SK-N-SH (cell line): ENCODE data around the gene RNF121. TPM values are rescaled to one million over a fixed set of nuclear protein-coding genes. Genes with fewer than 3 reads are reported as not detected.

Experiments used
- CTCF ChIA-PET: fragments of 300-600, 350-600 bp; formaldehyde crosslinking; extraction: SDS; loops from one replicate; lab custom pipeline; 2021; lab: Yijun Ruan, JAX
- POLR2A ChIA-PET: fragments of 350-600 bp; sonication (Branson Sonifier 250); formaldehyde crosslinking; extraction: SDS; loops from one replicate; lab custom pipeline; 2020; ENCODE audit warnings: antibody characterized with exemption, inconsistent platforms; lab: Yijun Ruan, JAX
- DNase-seq: peaks from one replicate; pipeline ENCODE4 v3.0.0; 2012
- H2AFZ ChIP-seq: fragments of 200-600 bp; sonication (generic); 2 replicates; pipeline ENCODE4 v1.8.1; 2016; ENCODE audit warnings: antibody characterized with exemption, mild to moderate bottlenecking, low read depth
- H3F3A ChIP-seq: fragments of 200-600 bp; sonication (generic); replicated peaks from 2 replicates; pipeline ENCODE3; 2016; ENCODE audit warnings: antibody characterized with exemption, mild to moderate bottlenecking; ENCODE audit not compliant: insufficient read depth
- H3K27ac ChIP-seq, 2 experiments: fragments of 200-500 bp in 1 of 2; fragments of 200-600 bp in 1 of 2; sonication (Bioruptor generic) in 1 of 2; sonication (generic), shearing (Covaris generic) in 1 of 2; 2 replicates each; pipeline versions ENCODE4 v1.5.1 to v1.6.1; 2014 to 2016; ENCODE audit warnings: low read depth in 2 of 2, inconsistent platforms in 1 of 2, low read length in 1 of 2, mild to moderate bottlenecking in 1 of 2, mixed read lengths in 1 of 2
- H3K27me3 ChIP-seq: fragments of 200-600 bp; sonication (generic), shearing (Covaris generic); 2 replicates; pipeline ENCODE4 v1.6.1; 2016; ENCODE audit warnings: mixed run types; ENCODE audit not compliant: insufficient read depth
- H3K36me3 ChIP-seq, 2 experiments: fragments of 200-500 bp in 1 of 2; fragments of 200-600 bp in 1 of 2; sonication (Bioruptor generic) in 1 of 2; sonication (generic) in 1 of 2; replicated peaks in 1 of 2; 2 replicates each; pipeline versions ENCODE3 to v1.5.1; 2014 to 2016; ENCODE audit warnings: low read length in 1 of 2, mild to moderate bottlenecking in 1 of 2; ENCODE audit not compliant: insufficient read depth in 2 of 2, control insufficient read depth in 1 of 2
- H3K4me1 ChIP-seq, 2 experiments: fragments of 200-500 bp in 1 of 2; fragments of 200-600 bp in 1 of 2; sonication (Bioruptor generic) in 1 of 2; sonication (generic), shearing (Covaris generic) in 1 of 2; 2 replicates each; pipeline versions ENCODE4 v1.5.1 to v1.6.1; 2014 to 2016; ENCODE audit warnings: low read depth in 1 of 2, low read length in 1 of 2, mixed run types in 1 of 2; ENCODE audit not compliant: insufficient read depth in 2 of 2, control insufficient read depth in 1 of 2
- H3K4me2 ChIP-seq: fragments of 200-600 bp; sonication (generic), shearing (Covaris generic); 2 replicates; pipeline ENCODE4 v1.6.1; 2017; ENCODE audit warnings: mixed run types
- H3K4me3 ChIP-seq, 2 experiments: fragments of 200-500 bp in 1 of 2; fragments of 200-600 bp in 1 of 2; sonication (Bioruptor generic) in 1 of 2; sonication (generic), shearing (Covaris generic) in 1 of 2; 2 replicates each; pipeline versions ENCODE4 v1.5.1 to v1.8.1; 2014 to 2016; ENCODE audit warnings: low read depth in 2 of 2, inconsistent platforms in 1 of 2, low read length in 1 of 2, mild to moderate bottlenecking in 1 of 2, mixed read lengths in 1 of 2, moderate library complexity in 1 of 2
- H3K79me2 ChIP-seq: fragments of 200-600 bp; sonication (generic); 2 replicates; pipeline ENCODE4 v1.8.1; 2017; ENCODE audit warnings: mild to moderate bottlenecking; ENCODE audit not compliant: insufficient read depth
- H3K9ac ChIP-seq: fragments of 200-600 bp; sonication (generic); 2 replicates; pipeline ENCODE4 v1.6.1; 2017; ENCODE audit warnings: mixed run types
- H3K9me2 ChIP-seq: fragments of 200-600 bp; sonication (generic); 2 replicates; pipeline ENCODE4 v1.6.1; 2017; ENCODE audit warnings: mixed run types
- H3K9me3 ChIP-seq: fragments of 200-600 bp; sonication (generic); 2 replicates; pipeline ENCODE4 v1.6.1; 2017; ENCODE audit warnings: mixed run types, mild to moderate bottlenecking, moderate library complexity
- H4K20me1 ChIP-seq: fragments of 200-600 bp; sonication (generic); 2 replicates; pipeline ENCODE4 v1.6.1; 2017; ENCODE audit warnings: mild to moderate bottlenecking, mixed run types; ENCODE audit not compliant: insufficient read depth
- ELF1 ChIP-seq: IDR thresholded peaks from 2 replicates; pipeline ENCODE4 v1.4.0; 2012
- EP300 ChIP-seq, 2 experiments: IDR thresholded peaks; 2 replicates each; pipeline versions ENCODE4 v1.4.0 to v1.6.1; 2012; ENCODE audit warnings: borderline replicate concordance in 1 of 2, low read depth in 1 of 2, low read length in 1 of 2
- FOSL2 ChIP-seq: IDR thresholded peaks from 2 replicates; pipeline ENCODE4 v1.4.0; 2012; ENCODE audit warnings: low read depth, mild to moderate bottlenecking, moderate library complexity, borderline replicate concordance
- FOXM1 ChIP-seq: IDR thresholded peaks from 2 replicates; pipeline ENCODE4 v1.4.0; 2012; ENCODE audit warnings: low read depth, mild to moderate bottlenecking
- GABPA ChIP-seq: IDR thresholded peaks from 2 replicates; pipeline ENCODE4 v1.4.0; 2012; ENCODE audit warnings: low read depth, mild to moderate bottlenecking
- MEF2A ChIP-seq: IDR thresholded peaks from 2 replicates; pipeline ENCODE4 v1.4.0; 2012; ENCODE audit warnings: low read depth, borderline replicate concordance
- NFIC ChIP-seq: IDR thresholded peaks from 2 replicates; pipeline ENCODE4 v1.4.0; 2012; ENCODE audit warnings: borderline replicate concordance
- RCOR1 ChIP-seq: fragments of 150-350 bp; IDR thresholded peaks from 2 replicates; pipeline ENCODE4 v1.6.1; 2017; ENCODE audit warnings: antibody characterized with exemption, low read length
- SMC3 ChIP-seq: IDR thresholded peaks from 2 replicates; pipeline ENCODE4 v1.6.1; 2012; ENCODE audit warnings: low read depth, low read length, improper control_type of control experiment
- USF1 ChIP-seq: IDR thresholded peaks from 2 replicates; pipeline ENCODE4 v1.4.0; 2012; ENCODE audit warnings: low read depth, borderline replicate concordance
- YY1 ChIP-seq: IDR thresholded peaks from 2 replicates; pipeline ENCODE4 v1.4.0; 2012; ENCODE audit warnings: low read depth, mild to moderate bottlenecking
- WGBS: methylation state at CpG from one replicate; pipeline ENCODE4 v1.1.6; 2017; ENCODE audit warnings: low lambda C conversion rate; 5-methylcytosine and 5-hydroxymethylcytosine counted together
- polyA plus RNA-seq, 3 experiments: library from polyadenylated mRNA; depleted of rRNA; stranded (reverse); fragments of >200 nt; gene quantifications; 2 replicates each; pipeline ENCODE4 v1.2.3, GENCODE V29; 2012
- TF ChIP-seq, protein P1 (sequence below): fragments of 150-350 bp; IDR thresholded peaks from 2 replicates; pipeline ENCODE4 v1.6.1; 2017; ENCODE audit warnings: antibody characterized with exemption, low read length, low read depth, borderline replicate concordance
- TF ChIP-seq, protein P2 (sequence below): fragments of 150-350 bp; IDR thresholded peaks from 2 replicates; pipeline ENCODE4 v1.6.1; 2016; ENCODE audit warnings: mild to moderate bottlenecking, low read depth, low read length
- TF ChIP-seq, protein P3 (sequence below): IDR thresholded peaks from 2 replicates; pipeline ENCODE4; 2012
- TF ChIP-seq, protein P4 (sequence below): IDR thresholded peaks from 2 replicates; pipeline ENCODE4 v1.4.0; 2012; ENCODE audit warnings: low read depth

RNF121 gene
- polyA plus RNA-seq, 1 of the 3 experiments (the other 2 are of a cell fraction) = 49.5 TPM

- Histone ChIP-seq H2AFZ (no peak overlapping the region), H3K4me3 (no peak overlapping the region), H3K79me2 (no peaks in the 10 kb centered on the region), H3K9me3 (no peaks in the 10 kb centered on the region), H3K27ac (no peak overlapping the region), H3F3A (peaks cover 13% of the 10 kb centered on the region), H4K20me1 (no peaks in the 10 kb centered on the region; the same call in 1 of the 2 replicates), H3K4me2 (no peak overlapping the region), H3K9me2 (no peaks in the 10 kb centered on the region), H3K36me3 (peaks cover 3 to 39% of the 10 kb centered on the region in 2 experiments), H3K4me1 (peaks cover 0 to 10% of the 10 kb centered on the region in 2 experiments; a peak in 1 of 4 replicates), H3K9ac (no peak overlapping the region), H3K27me3 (no peaks in the 10 kb centered on the region)
- 100% methylated on average over 2 of the region's 2 CpGs for WGBS
- ChIA-PET CTCF (interaction anchor here (2.0 to 4.2 kb wide), 2 partner anchors 20 to 93 kb away, joined by 7 to 26 read pairs; no protein-coding TSS in a partner anchor), POLR2A (no interaction called here)
- DNase-seq = no peak
- no peak for TF ChIP-seq RCOR1
- no peak for TF ChIP-seq ELF1
- no peak for TF ChIP-seq MEF2A
- no peak for TF ChIP-seq YY1
- TF ChIP-seq USF1 = no peak
- TF ChIP-seq FOSL2 = no peak
- no peak for TF ChIP-seq FOXM1
- no peak for TF ChIP-seq GABPA
- TF ChIP-seq SMC3 = no peak
- TF ChIP-seq NFIC = no peak
- TF ChIP-seq, protein P1, sequence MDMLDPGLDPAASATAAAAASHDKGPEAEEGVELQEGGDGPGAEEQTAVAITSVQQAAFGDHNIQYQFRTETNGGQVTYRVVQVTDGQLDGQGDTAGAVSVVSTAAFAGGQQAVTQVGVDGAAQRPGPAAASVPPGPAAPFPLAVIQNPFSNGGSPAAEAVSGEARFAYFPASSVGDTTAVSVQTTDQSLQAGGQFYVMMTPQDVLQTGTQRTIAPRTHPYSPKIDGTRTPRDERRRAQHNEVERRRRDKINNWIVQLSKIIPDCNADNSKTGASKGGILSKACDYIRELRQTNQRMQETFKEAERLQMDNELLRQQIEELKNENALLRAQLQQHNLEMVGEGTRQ = no peak
- TF ChIP-seq, protein P2, sequence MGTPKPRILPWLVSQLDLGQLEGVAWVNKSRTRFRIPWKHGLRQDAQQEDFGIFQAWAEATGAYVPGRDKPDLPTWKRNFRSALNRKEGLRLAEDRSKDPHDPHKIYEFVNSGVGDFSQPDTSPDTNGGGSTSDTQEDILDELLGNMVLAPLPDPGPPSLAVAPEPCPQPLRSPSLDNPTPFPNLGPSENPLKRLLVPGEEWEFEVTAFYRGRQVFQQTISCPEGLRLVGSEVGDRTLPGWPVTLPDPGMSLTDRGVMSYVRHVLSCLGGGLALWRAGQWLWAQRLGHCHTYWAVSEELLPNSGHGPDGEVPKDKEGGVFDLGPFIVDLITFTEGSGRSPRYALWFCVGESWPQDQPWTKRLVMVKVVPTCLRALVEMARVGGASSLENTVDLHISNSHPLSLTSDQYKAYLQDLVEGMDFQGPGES = no peak
- no peak for TF ChIP-seq EP300 (IDR thresholded peaks at IDR 0.05; ENCODE audit: borderline replicate concordance in 1 of 2, low read depth in 1 of 2, low read length in 1 of 2)
Measured at GRCh38 chr11:71998061-71998460, 69.2 kb downstream of the RNF121 start.

DNA sequence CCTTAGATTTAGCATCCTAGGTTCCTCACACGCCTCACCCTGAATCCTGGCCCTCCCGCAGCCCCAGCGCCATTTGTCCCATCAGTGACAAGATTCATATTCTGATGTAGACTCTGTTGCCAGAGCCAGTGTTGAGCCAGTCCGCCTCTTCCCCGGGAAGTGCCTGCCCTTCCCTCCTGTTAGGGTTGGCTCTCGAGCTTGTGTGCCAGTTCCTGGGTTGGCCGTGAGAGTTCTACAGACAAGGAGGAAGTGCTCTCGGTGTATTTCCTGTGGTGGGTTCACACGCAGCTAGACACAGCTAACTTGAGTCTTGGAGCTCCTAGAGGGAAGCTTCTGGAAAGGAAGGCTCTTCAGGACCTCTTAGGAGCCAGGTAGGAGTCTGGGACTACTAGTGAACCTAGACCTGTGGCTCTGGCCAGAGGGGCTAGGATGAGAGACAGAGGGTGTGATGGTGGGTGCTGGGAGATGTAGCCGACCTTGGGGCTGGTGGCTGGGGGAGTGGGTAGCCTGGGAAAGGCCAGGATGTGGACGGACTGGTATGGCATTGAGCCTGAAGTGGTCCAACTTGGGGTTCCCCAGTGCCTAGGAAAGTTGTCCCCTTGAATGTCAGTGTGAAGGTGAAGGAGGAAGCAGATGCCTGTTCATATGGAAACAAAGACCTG, 69.9 kb downstream of the RNF121 start, which contains the start of gene IL18BP:
IL18BP (plus strand) TSS at position 261 of the 662 bp plus-strand sequence. CDS start 1,076 bp downstream, outside the sequence.
- Histone ChIP-seq H3K9ac (no peak within 1 kb of the TSS), H3K4me2 (0 out of 2 replicates have a peak within 1 kb of the TSS, but pooled peaks have one; percentile 30)
- 97% methylated on average over 11 of the region's 11 CpGs for WGBS

More for the DNA sequence above, 69.9 kb downstream of the RNF121 start, which contains the start of gene IL18BP:
- CTCF ChIA-PET = interaction anchor here (1.2 to 4.2 kb wide), 3 partner anchors 17 to 93 kb away, joined by 5 to 26 read pairs (median 7); no protein-coding TSS in a partner anchor
- Histone ChIP-seq H2AFZ (no peak within 1 kb of the TSS), H3K79me2 (no peaks in the 10 kb centered on the region), H3K9me3 (no peaks in the 10 kb centered on the region), H3F3A (peaks cover 20% of the 10 kb centered on the region), H3K4me3 (no peak within 1 kb of the TSS), H3K4me1 (peaks cover 0 to 10% of the 10 kb centered on the region in 2 experiments; a peak in 1 of 4 replicates), H3K36me3 (peaks cover 3 to 46% of the 10 kb centered on the region in 2 experiments), H3K9me2 (no peaks in the 10 kb centered on the region), H4K20me1 (no peaks in the 10 kb centered on the region; the same call in 1 of the 2 replicates), H3K27ac (peak within 1 kb of the TSS in 1 of 2 experiments; percentile 12; a peak in 1 of 4 replicates), H3K27me3 (no peaks in the 10 kb centered on the region)
- POLR2A ChIA-PET = no interaction called here
- TF ChIP-seq, protein P3, sequence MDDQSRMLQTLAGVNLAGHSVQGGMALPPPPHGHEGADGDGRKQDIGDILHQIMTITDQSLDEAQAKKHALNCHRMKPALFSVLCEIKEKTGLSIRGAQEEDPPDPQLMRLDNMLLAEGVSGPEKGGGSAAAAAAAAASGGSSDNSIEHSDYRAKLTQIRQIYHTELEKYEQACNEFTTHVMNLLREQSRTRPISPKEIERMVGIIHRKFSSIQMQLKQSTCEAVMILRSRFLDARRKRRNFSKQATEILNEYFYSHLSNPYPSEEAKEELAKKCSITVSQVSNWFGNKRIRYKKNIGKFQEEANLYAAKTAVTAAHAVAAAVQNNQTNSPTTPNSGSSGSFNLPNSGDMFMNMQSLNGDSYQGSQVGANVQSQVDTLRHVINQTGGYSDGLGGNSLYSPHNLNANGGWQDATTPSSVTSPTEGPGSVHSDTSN = no peak
- TF ChIP-seq, protein P4, sequence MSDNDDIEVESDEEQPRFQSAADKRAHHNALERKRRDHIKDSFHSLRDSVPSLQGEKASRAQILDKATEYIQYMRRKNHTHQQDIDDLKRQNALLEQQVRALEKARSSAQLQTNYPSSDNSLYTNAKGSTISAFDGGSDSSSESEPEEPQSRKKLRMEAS = no peak
- TF ChIP-seq SMC3 = no peak
- no peak for DNase-seq
